Measurements from ENCODE around the gene ADRA1B. TPM values are rescaled to one million over a fixed set of nuclear protein-coding genes. Genes with fewer than 3 reads are reported as not detected.
A peak's percentile ranks its signal among the peaks of the same experiment; 100 is the strongest.
"Not testable (repeated sequence)": the region's sequence is repeated elsewhere in the genome, so short reads cannot be mapped to it uniquely, and the experiment has no call there.

ADRA1B gene
- total RNA-seq, 1 donor from 2014 or later = 0.32 TPM

DNA sequence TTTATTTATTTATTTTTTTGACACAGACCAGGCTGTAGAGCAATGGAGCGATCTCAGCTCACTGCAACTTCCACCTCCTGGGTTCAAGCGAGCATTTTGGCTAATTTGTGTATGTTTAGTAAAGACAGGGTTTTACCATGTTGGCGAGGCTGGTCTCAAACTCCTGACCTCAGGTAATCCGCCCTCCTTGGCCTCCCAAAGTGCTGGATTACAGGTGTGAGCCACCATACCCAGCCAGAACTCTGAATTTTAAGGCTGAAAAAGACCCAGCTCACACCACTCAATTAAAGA lies 49.5 kb downstream of the ADRA1B start:
- not testable (repeated sequence) for DNase-seq (ENCODE audit: low spot score)

DNA sequence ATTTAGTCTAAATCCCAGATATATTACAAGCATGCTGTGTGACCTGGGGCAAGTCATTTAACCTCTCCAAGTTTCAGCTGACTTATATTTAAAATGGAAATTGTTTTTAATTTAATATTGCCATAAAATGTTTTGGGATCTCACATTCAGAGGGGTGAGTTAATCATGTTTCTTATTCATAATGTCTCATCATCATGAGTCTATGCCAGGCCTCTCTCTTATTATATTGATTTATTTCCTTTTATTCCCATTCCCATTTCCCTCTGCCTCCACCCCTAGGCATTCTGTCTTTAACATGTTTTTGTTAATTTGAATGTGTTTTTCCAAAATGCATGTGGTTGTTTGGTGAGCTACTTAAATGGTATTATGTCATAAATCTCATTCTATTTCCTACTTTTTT lies 53.7 kb downstream of the ADRA1B start:
- no peak for DNase-seq (ENCODE audit: low spot score)

DNA sequence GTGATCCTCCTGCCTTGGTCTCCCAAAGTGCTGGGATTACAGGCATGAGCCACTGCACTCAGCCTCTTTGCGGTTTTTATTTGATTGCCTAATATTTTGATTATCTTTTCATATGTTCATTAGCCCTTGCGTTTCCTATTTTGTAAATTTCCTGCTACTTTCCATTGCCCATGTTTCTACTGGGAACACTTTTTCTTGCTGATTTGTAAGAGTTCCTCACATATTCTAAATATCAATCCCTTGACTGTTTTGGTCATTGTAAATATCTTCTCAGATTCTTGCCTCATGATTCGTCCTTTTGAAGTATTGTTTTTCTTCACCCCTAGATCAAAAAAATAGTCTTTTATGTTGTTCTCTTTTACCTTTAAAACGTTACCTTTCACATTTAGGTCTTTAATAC lies 54.8 kb downstream of the ADRA1B start:
- no peak for DNase-seq (ENCODE audit: low spot score)

DNA sequence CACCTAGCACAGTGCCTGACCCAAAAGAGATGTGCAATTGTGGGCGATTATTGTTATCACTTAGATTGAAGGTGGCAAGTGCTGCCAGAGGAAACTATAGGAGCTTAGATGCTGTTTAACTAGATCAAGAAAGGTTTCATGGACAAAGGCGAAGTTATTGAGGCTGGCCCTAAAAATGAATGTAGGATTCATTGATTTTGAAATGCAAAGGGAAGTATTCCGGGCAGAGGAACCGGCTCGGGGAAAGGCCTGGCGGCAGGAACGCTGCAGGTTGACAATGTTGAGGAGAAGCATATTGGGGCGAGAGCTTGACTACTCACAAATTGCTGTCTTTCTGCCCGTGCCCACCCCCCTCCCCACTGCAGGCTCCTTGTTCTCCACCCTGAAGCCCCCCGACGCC lies 55.2 kb downstream of the ADRA1B start:
- DNase-seq (ENCODE audit: low spot score) = no peak

DNA sequence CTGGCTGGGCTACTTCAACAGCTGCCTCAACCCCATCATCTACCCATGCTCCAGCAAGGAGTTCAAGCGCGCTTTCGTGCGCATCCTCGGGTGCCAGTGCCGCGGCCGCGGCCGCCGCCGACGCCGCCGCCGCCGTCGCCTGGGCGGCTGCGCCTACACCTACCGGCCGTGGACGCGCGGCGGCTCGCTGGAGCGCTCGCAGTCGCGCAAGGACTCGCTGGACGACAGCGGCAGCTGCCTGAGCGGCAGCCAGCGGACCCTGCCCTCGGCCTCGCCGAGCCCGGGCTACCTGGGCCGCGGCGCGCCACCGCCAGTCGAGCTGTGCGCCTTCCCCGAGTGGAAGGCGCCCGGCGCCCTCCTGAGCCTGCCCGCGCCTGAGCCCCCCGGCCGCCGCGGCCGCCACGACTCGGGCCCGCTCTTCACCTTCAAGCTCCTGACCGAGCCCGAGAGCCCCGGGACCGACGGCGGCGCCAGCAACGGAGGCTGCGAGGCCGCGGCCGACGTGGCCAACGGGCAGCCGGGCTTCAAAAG lies 55.7 kb downstream of the ADRA1B start:
- peak; percentile 16 for DNase-seq (ENCODE audit: low spot score)

DNA sequence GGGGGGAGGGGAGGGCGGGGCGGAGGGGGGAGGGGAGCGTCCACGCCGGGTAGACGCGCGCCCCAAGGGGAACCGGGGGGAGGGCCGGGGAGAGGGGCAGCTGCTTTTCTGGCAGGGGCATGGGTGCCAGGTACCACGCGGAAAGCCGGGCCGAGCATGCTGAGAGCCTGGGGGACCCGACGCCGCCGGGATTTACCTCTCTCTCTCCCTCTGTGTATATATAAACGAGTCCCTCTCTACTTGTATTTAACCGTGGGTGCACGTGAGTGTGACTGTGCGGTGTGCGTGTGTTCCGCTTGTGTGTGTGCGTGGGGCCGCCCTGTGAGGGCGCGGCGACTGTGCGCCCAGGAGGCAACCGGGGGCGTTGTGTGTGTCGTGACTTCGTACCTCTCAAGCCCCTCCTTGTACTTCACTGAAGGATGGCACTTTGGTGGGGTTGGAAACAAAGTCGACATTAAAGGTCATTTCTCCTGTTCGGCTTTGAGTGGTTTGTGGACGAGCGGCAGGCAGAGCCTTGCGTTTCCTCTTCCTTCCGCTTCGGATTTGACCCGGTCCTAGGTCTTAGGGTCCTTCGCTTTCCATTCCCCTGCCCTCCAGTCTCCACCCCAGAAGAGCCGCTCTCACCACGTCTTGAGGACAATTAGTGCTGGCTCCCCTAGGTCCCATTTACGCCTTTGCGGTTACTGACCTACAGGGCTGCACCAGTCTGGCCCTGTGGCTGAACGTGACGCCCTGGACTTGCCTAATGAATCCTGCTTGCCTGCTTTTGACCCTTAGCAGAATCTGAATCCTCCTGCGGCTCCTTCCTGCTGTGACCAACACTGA lies 56.5 kb downstream of the ADRA1B start:
- DNase-seq (ENCODE audit: low spot score) = no peak

- no peak for DNase-seq (ENCODE audit: low spot score)
Observed at GRCh38 chr5:159975462-159976019, 59.3 kb downstream of the ADRA1B start.

DNA sequence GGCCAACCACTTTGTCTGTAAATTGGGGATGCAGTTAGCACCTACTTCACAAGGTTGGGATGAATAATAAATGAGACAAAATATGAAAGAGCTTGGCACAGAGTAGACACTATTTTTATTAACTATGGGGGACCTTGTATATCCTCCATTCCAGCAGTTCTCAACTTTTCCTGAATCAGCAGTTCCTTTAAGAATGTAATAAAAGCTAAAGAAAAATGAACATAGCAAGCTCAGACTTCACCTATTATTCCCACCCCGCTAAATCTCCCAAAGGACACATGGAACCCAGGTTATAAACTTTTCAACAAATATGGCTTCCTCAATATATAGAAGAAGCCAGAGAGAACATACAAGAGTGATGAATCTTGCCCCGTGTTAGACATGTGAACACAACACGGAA lies 60.6 kb downstream of the ADRA1B start:
- DNase-seq (ENCODE audit: low spot score) = no peak

GRCh38 chr5:159978358-159978757 lies 62.1 kb downstream of the ADRA1B start:
- DNase-seq (ENCODE audit: low spot score) = no peak

DNA sequence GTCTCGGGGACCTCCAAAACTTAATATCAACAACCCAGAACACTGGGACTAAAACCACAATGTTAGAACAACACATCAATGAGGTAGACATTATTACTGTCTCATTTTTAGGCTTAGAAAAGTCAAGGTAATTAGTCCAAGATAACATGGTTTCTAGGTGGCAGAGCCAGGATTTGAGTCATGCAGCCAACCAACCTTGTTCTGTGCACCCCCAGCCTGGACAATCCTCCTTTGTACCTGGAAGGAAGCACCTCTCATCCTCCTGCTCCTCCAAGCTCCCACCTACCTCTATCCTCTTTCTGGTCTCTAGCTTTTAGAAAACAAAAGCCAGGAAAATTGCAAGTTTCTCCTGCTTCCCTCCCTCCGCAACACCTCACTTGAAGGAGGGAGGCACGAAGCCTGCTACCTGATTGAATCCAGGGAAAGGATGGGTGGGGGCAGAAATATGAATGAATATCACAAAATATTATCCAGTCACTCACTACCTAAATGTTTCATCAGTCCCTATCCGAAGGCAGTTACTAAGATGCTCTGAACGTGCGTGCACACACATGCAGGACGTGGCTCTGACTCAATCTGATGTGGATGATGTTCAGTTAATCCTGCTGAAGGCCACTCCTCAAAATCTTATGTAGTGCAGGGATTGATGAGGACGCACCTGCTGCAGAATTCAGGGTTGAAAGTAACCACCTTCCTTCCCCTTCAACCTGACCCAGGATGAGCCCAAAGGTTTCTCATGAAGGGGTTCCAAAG lies 66.3 kb downstream of the ADRA1B start:
- no peak for DNase-seq (ENCODE audit: low spot score)

DNA sequence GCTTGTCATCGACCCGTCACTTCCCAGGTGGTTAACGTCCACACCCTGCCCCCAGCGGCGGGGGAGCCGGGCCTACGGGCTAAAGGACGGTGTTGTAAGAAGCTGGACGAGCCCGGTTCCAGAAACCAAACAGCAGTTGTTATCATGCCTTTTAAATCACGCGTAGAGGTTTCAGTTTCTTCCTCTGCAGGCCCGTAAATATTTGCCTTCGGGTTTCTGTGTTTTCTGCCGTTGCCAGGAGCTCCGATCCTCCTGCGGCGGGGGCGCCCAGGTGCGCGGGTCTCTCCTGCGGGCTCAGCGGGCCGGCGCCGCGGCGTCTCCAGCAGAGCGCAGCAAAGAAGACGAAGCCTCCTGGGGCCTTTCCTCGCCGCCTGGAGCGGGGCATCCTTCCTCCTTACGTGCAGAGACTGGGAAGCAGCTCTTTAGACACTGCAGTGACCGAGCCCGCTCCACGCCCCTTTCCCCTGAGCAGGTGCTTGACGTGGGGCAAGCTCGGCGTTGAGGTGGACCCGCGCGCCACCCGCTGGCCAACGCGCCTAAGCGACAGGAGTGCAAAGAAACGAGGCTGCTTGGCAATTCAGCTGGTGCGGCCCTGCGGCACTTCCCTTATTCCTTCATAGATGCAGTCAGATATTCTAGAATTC lies 70.9 kb downstream of the ADRA1B start:
- DNase-seq (ENCODE audit: low spot score) = peak; percentile 79

- no peak for DNase-seq (ENCODE audit: low spot score)
Observed at GRCh38 chr5:159990506-159990905, 74.2 kb downstream of the ADRA1B start.

GRCh38 chr5:159992566-159992965 lies 76.3 kb downstream of the ADRA1B start:
- no peak for DNase-seq (ENCODE audit: low spot score)

- DNase-seq (ENCODE audit: low spot score) = no peak
Observed at GRCh38 chr5:159993194-159993593, 76.9 kb downstream of the ADRA1B start.

- DNase-seq (ENCODE audit: low spot score) = no peak
Observed at GRCh38 chr5:159995907-159996306, 79.6 kb downstream of the ADRA1B start.

DNA sequence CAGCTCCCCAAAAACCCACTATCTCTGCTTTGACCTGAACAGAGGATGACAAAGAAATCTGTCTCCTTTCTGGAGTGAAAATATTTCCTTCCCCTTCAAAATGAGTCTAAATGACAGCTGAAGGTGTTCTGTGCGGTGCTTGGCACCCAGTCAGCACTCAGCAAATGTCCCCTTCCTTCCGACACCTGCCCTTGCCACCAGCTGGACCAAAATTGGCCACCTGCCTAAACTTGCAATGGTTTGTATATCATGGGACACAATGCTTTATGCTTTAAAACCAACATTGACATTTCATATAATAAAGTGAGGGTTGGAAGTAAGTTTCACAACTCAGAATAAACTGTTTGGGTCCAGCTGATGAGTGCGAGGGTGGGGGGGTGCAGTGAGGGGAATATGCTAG lies 85.2 kb downstream of the ADRA1B start:
- no peak for DNase-seq (ENCODE audit: low spot score)

DNA sequence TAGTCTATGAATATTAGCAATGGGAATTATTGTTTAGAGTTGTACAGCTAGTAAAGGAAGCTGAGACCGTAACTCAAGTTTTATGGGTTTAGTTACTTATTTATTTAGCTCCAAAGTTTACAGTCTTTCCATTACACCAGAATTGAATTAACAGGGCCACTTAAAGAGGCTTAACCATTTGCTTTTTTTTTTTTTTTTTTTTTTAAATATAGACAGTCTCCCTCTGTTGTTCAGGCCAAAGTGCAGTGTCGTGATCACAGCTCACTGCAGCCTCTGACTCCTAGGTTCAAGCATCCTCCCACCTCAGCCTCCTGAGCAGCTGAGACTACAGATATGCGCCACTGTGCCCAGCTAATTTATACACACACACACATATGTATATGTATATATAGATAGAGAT lies 91.2 kb downstream of the ADRA1B start:
- no peak for DNase-seq (ENCODE audit: low spot score)

GRCh38 chr5:160008529-160008876 lies 92.2 kb downstream of the ADRA1B start:
- DNase-seq (ENCODE audit: low spot score) = not testable (repeated sequence)

- DNase-seq (ENCODE audit: low spot score) = peak; percentile 98
Observed at GRCh38 chr5:160008877-160009590, 92.8 kb downstream of the ADRA1B start, which contains the start of gene TTC1. TSS of gene TTC1 (plus strand) at chr5:160009139. CDS start at chr5:160010529, 1,390 bp downstream.

- DNase-seq (ENCODE audit: low spot score) = no peak
Observed at GRCh38 chr5:160009591-160009989, 93.3 kb downstream of the ADRA1B start.

DNA sequence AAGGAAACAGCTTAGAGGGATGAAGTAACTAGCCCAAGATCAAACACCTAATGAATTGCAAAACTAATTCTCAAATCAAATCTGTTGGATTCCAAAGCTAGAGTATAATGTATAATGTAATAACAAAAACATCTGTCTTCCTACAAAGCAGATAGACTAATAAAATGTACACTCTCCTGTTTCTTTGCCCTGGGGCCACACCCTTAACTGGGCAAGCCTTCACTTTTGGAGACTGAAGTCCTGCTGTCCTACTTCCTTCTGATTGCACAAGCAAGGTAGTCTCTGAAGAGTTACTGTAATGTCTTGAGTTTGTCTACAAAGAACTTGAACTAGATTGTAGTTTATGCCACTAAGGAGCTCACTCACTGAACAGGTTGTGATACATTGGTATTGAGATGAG lies 95.2 kb downstream of the ADRA1B start:
- no peak for DNase-seq (ENCODE audit: low spot score)

GRCh38 chr5:160014197-160014596 lies 97.9 kb downstream of the ADRA1B start:
- DNase-seq (ENCODE audit: low spot score) = not testable (repeated sequence)

All from mucosa of gallbladder (tissue), 1 donor.